ENCODE results near the gene CYTH1. TPM values are rescaled to one million over a fixed set of nuclear protein-coding genes. Genes with fewer than 3 reads are reported as not detected.

CYTH1 gene
- total and polyA plus RNA-seq, 12 donors = 26.0 to 141 (median 46.2) TPM

- 74 to 85% (median 80%) methylated on average over 19 of the region's 19 CpGs for whole genome bisulfite sequencing, 4 donors
- Histone ChIP-seq H3K27me3 (no peaks in the 10 kb centered on the region), H3K27ac (peak overlapping the region in 2 of 5 donors; percentile 35 to 42), H3K4me3 (no peak overlapping the region), H3K4me1 (replicated peaks in 1 of 2) (no peaks in the 10 kb centered on the region), H3K9me3 (replicated peaks in 1 of 3) (no peaks in the 10 kb centered on the region), H3K36me3 (replicated peaks in 1 of 2) (peaks cover 0 to 97% of the 10 kb centered on the region in 2 donors)
- intact Hi-C loops (cut with DNase I) = no loop called here
- DNase-seq = no peak
- TF ChIP-seq POLR2A (IDR thresholded peaks at IDR 0.05) = no peak
- TF ChIP-seq CTCF (IDR thresholded peaks at IDR 0.05) = no peak
Observed at GRCh38 chr17:78818152-78818846, 36.2 kb upstream of the CYTH1 start.

- Histone ChIP-seq H3K27ac (no peak overlapping the region), H3K36me3 (replicated peaks in 1 of 2) (peaks cover 0 to 99% of the 10 kb centered on the region in 2 donors), H3K27me3 (no peaks in the 10 kb centered on the region), H3K4me3 (no peak overlapping the region), H3K9me3 (replicated peaks in 1 of 3) (no peaks in the 10 kb centered on the region), H3K4me1 (replicated peaks in 1 of 2) (no peaks in the 10 kb centered on the region)
- no peak for DNase-seq
- WGBS, 4 donors = 83 to 86% (median 85%) methylated on average over 6 of the region's 6 CpGs
- intact Hi-C loops (cut with DNase I) = no loop called here
- TF ChIP-seq CTCF (IDR thresholded peaks at IDR 0.05) (no peak), POLR2A (IDR thresholded peaks at IDR 0.05) (no peak)
Observed at GRCh38 chr17:78817123-78817522, 35.0 kb upstream of the CYTH1 start.

- 81 to 96% (median 89%) methylated on average over 7 of the region's 7 CpGs for WGBS, 4 donors
- TF ChIP-seq CTCF (IDR thresholded peaks at IDR 0.05) = no peak
- no peak for TF ChIP-seq POLR2A (IDR thresholded peaks at IDR 0.05)
- Histone ChIP-seq H3K4me3 (no peak overlapping the region), H3K27ac (no peak overlapping the region), H3K9me3 (replicated peaks in 1 of 3) (no peaks in the 10 kb centered on the region), H3K27me3 (no peaks in the 10 kb centered on the region), H3K36me3 (replicated peaks in 1 of 2) (peaks cover 0 to 98% of the 10 kb centered on the region in 2 donors), H3K4me1 (replicated peaks in 1 of 2) (no peaks in the 10 kb centered on the region)
- no peak for DNase-seq
- intact Hi-C loops (cut with DNase I) = no loop called here
Observed at GRCh38 chr17:78815696-78816095, 33.6 kb upstream of the CYTH1 start.

GRCh38 chr17:78812855-78813254 is 30.8 kb upstream of the CYTH1 start:
- WGBS, 4 donors = 69 to 87% (median 84%) methylated on average over 8 of the region's 8 CpGs
- TF ChIP-seq CTCF (IDR thresholded peaks at IDR 0.05) (no peak), POLR2A (IDR thresholded peaks at IDR 0.05) (no peak)
- intact Hi-C loops (cut with DNase I) = no loop called here
- Histone ChIP-seq H3K4me3 (no peak overlapping the region), H3K9me3 (replicated peaks in 1 of 3) (no peaks in the 10 kb centered on the region), H3K36me3 (replicated peaks in 1 of 2) (peaks cover 0 to 89% of the 10 kb centered on the region in 2 donors), H3K4me1 (replicated peaks in 1 of 2) (peaks cover 0 to 2% of the 10 kb centered on the region in 2 donors), H3K27ac (no peak overlapping the region), H3K27me3 (no peaks in the 10 kb centered on the region)
- DNase-seq = no peak

Data from adrenal gland (tissue), 12 donors.